ENCODE results near the gene JARID2. TPM values are rescaled to one million over a fixed set of nuclear protein-coding genes. Genes with fewer than 3 reads are reported as not detected.

Gene JARID2
- total RNA-seq, 1 experiment from 2014 or later, result 6.0 TPM

DNA sequence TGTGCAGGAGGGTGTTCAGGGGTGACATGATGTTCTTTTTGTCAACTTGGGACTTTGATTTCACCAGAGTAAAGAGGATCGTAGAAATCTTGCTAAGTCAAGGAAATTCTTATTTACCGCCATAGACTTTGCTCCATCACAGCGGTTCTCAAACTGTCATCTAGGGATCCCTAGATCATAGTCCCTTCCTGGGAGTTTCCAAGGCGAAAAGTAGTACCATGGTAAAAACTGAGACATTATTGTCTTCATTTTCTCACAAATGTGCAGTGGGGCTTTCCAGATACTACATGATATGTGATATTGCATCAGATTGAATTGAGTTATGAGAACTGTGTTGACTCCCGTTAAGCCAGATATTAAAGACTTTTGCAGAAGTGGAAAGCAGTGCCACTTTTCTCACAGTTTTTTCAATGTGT lies 79.7 kb downstream of the JARID2 start:
- Histone ChIP-seq H3K4me1 (ENCODE audit: control insufficient read depth, insufficient read depth, low read length) (no peaks in the 10 kb centered on the region), H3K4me3 (ENCODE audit: low read depth in 2 of 2, low read length in 2 of 2) (no peak overlapping the region), H3K9me3 (ENCODE audit: control insufficient read depth, insufficient read depth, low read depth, low read length) (no peaks in the 10 kb centered on the region), H3K36me3 (ENCODE audit: control insufficient read depth, insufficient read depth, low read length) (no peaks in the 10 kb centered on the region), H3K27ac (ENCODE audit: low read length) (no peak overlapping the region), H3K27me3 (ENCODE audit: control insufficient read depth, insufficient read depth, low read length) (no peaks in the 10 kb centered on the region)
- intact Hi-C loops (cut with micrococcal nuclease; ENCODE audit: unreplicated experiment), result no loop called here
- TF ChIP-seq, protein P1, sequence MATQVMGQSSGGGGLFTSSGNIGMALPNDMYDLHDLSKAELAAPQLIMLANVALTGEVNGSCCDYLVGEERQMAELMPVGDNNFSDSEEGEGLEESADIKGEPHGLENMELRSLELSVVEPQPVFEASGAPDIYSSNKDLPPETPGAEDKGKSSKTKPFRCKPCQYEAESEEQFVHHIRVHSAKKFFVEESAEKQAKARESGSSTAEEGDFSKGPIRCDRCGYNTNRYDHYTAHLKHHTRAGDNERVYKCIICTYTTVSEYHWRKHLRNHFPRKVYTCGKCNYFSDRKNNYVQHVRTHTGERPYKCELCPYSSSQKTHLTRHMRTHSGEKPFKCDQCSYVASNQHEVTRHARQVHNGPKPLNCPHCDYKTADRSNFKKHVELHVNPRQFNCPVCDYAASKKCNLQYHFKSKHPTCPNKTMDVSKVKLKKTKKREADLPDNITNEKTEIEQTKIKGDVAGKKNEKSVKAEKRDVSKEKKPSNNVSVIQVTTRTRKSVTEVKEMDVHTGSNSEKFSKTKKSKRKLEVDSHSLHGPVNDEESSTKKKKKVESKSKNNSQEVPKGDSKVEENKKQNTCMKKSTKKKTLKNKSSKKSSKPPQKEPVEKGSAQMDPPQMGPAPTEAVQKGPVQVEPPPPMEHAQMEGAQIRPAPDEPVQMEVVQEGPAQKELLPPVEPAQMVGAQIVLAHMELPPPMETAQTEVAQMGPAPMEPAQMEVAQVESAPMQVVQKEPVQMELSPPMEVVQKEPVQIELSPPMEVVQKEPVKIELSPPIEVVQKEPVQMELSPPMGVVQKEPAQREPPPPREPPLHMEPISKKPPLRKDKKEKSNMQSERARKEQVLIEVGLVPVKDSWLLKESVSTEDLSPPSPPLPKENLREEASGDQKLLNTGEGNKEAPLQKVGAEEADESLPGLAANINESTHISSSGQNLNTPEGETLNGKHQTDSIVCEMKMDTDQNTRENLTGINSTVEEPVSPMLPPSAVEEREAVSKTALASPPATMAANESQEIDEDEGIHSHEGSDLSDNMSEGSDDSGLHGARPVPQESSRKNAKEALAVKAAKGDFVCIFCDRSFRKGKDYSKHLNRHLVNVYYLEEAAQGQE (IDR thresholded peaks at IDR 0.05; ENCODE audit: insufficient read depth in 1 of 2, low read depth in 2 of 2, low read length in 1 of 2), result no peak
- DNase-seq (ENCODE audit: low read depth, low spot score), result no peak
- ChIA-PET CTCF (no interaction called here), POLR2A (no interaction called here)
- in situ Hi-C loops (cut with HindIII; ENCODE audit: low pct_unique_long_range_greater_than_20kb, low sequenced_read_pairs), result no loop called here
- ATAC-seq, result no peak
- BruUV-seq (replicated peaks), result no TSS peak

GRCh38 chr6:15326067-15326614 lies 80.3 kb downstream of the JARID2 start:
- intact Hi-C loops (cut with micrococcal nuclease; ENCODE audit: unreplicated experiment), result no loop called here
- no peak overlapping the region for H3K4me3 ChIP-seq (ENCODE audit: low read depth in 2 of 2, low read length in 2 of 2)
- no peaks in the 10 kb centered on the region for H3K27me3 ChIP-seq (ENCODE audit: control insufficient read depth, insufficient read depth, low read length)
- BruUV-seq (replicated peaks), result no TSS peak
- no peak for TF ChIP-seq CTCF (IDR thresholded peaks at IDR 0.05)
- TF ChIP-seq POLR2AphosphoS5 (IDR thresholded peaks at IDR 0.05; ENCODE audit: low read depth, low read length), result no peak
- H3K27ac ChIP-seq (ENCODE audit: low read length), result no peak overlapping the region
- in situ Hi-C loops (cut with HindIII; ENCODE audit: low pct_unique_long_range_greater_than_20kb, low sequenced_read_pairs), result no loop called here
- H3K4me1 ChIP-seq (ENCODE audit: control insufficient read depth, insufficient read depth, low read length), result no peaks in the 10 kb centered on the region
- no peaks in the 10 kb centered on the region for H3K9me3 ChIP-seq (ENCODE audit: control insufficient read depth, insufficient read depth, low read depth, low read length)
- POLR2A ChIA-PET, result no interaction called here
- H3K36me3 ChIP-seq (ENCODE audit: control insufficient read depth, insufficient read depth, low read length), result no peaks in the 10 kb centered on the region
- CTCF ChIA-PET, result no interaction called here
- no peak for ATAC-seq
- DNase-seq (ENCODE audit: low read depth, low spot score), result no peak

DNA sequence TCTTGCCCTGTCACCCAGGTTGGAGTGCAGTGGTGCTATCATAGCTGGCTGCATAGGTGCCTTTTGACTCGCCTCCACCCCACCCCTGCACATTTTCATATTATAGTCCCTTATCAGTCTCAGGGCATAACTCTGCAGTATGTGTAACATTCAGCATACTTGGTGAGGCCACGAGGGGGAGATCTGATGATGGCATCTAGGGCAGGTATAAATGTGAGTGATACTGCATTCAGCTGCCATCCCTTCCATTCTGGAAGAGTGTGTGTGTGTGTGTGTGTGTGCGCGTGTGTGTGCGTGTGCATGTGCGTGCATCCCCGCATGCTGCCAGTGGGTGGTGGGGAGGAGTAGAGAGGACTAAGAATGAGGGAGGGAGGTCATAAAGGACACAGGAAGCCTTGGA lies 81.4 kb downstream of the JARID2 start:
- peak; percentile 33; the same call in 1 of the 2 replicates for TF ChIP-seq CTCF (IDR thresholded peaks at IDR 0.05)
- TF ChIP-seq, protein P1 (IDR thresholded peaks at IDR 0.05; ENCODE audit: insufficient read depth in 1 of 2, low read depth in 2 of 2, low read length in 1 of 2), result no peak
- in situ Hi-C loops (cut with HindIII; ENCODE audit: low pct_unique_long_range_greater_than_20kb, low sequenced_read_pairs) (no loop called here), intact Hi-C loops (cut with micrococcal nuclease; ENCODE audit: unreplicated experiment) (no loop called here)
- Histone ChIP-seq H3K4me1 (ENCODE audit: control insufficient read depth, insufficient read depth, low read length) (no peaks in the 10 kb centered on the region), H3K36me3 (ENCODE audit: control insufficient read depth, insufficient read depth, low read length) (no peaks in the 10 kb centered on the region), H3K4me3 (ENCODE audit: low read depth in 2 of 2, low read length in 2 of 2) (no peak overlapping the region), H3K27me3 (ENCODE audit: control insufficient read depth, insufficient read depth, low read length) (no peaks in the 10 kb centered on the region), H3K9me3 (ENCODE audit: control insufficient read depth, insufficient read depth, low read depth, low read length) (no peaks in the 10 kb centered on the region), H3K27ac (ENCODE audit: low read length) (no peak overlapping the region)
- CTCF ChIA-PET, result no interaction called here
- no TSS peak for BruUV-seq (replicated peaks)
- DNase-seq (ENCODE audit: low read depth, low spot score) (no peak), ATAC-seq (peak; percentile 71; the same call in 1 of the 2 replicates)
- POLR2A ChIA-PET, result no interaction called here
